Motor neuron (in vitro differentiated cells): ENCODE measurements around the gene KCNAB1. TPM values are rescaled to one million over a fixed set of nuclear protein-coding genes. Genes with fewer than 3 reads are reported as not detected.

Experiments
- ATAC-seq, 8 experiments: fragments of 200-7000 bp; cut with Tn5 transposase; replicated peaks in 6 of 8; 2 replicates each; pipeline ENCODE4 v1.8.0; 2021; ENCODE audit warnings: mild to moderate bottlenecking in 8 of 8, moderate library complexity in 8 of 8
- H3K27ac ChIP-seq, 2 donors: fragments of 250-450 bp; sonication (Bioruptor Pico); 2 replicates each; pipeline ENCODE4 v1.9.0; 2021; ENCODE audit warnings: antibody characterized with exemption in 2 of 2, mild to moderate bottlenecking in 2 of 2, moderate library complexity in 1 of 2
- H3K4me1 ChIP-seq, 2 donors: fragments of 250-450 bp; sonication (Bioruptor Pico); replicated peaks in 1 of 2; 2 replicates each; pipeline ENCODE4 v1.6.1; 2021; ENCODE audit warnings: antibody characterized with exemption in 2 of 2, mild to moderate bottlenecking in 2 of 2, moderate library complexity in 1 of 2
- H3K4me3 ChIP-seq, 5 donors: fragments of 250-450 bp; sonication (Bioruptor Pico); 2 replicates each; pipeline ENCODE4 v1.9.0; 2021; ENCODE audit warnings: antibody characterized with exemption in 5 of 5, mild to moderate bottlenecking in 5 of 5, moderate library complexity in 4 of 5
- WGBS, 10 experiments: fragments of 450-650 bp; shearing (Covaris generic); methylation state at CpG; one replicate each; pipeline ENCODE4 v1.0.0; 2022; 5-methylcytosine and 5-hydroxymethylcytosine counted together
- in situ Hi-C, 9 experiments: fragments of 400-800 bp; cut with MboI; loops; one replicate each; pipeline ENCODE4 v1.15.0; 2021; ENCODE audit warnings: low sequenced_read_pairs in 9 of 9, low pct_unique_long_range_greater_than_20kb in 2 of 9; ENCODE audit not compliant: unreplicated experiment in 9 of 9
- total RNA-seq, 8 experiments: library from RNA; unstranded; fragments of 300-600 nt; gene quantifications; 2 replicates each; pipeline versions ENCODE4 v1.2.3 to v1.2.4, GENCODE V29; 2022

Gene KCNAB1
- total RNA-seq, 8 experiments from 2014 or later, result 1.7 to 4.8 (median 2.8) TPM

DNA sequence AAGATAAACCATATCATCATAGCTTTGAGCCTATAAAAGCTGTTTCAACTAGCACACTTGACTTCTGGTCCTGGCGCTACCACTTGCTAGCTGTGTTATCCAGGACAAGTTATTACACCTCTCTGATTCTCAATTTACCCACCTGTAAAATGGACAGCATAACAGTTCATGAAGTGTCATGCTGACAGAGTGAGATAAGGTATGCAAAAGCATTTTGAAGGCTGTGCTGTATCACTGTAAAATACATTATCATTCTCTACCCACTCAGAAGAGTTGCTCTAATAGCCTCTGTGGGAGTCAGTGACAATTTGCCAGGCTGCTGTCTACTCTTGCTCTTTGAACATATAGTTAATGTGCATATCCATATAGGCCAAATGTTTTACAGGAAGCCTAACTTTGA lies 341.5 kb downstream of the KCNAB1 start:
- no peak for ATAC-seq
- WGBS, 10 experiments, result 57 to 100% (median 89%) methylated on average over 1 of the region's 1 CpG; no CpG with 5 or more reads in 3 of the 10 experiments
- H3K4me3 ChIP-seq, result no peak overlapping the region
- no peak overlapping the region for H3K27ac ChIP-seq
- in situ Hi-C loops, result no loop called here
- no peaks in the 10 kb centered on the region for H3K4me1 ChIP-seq

GRCh38 chr3:156463123-156463522 lies 342.7 kb downstream of the KCNAB1 start:
- Histone ChIP-seq H3K27ac (no peak overlapping the region), H3K4me1 (no peaks in the 10 kb centered on the region), H3K4me3 (no peak overlapping the region)
- WGBS, 10 experiments, result 33 to 68% (median 50%) methylated on average over 1 to 5 of the region's 5 CpGs; no CpG with 5 or more reads in 1 of the 10 experiments
- in situ Hi-C loops, result no loop called here
- no peak for ATAC-seq

GRCh38 chr3:156465194-156465593 lies 344.8 kb downstream of the KCNAB1 start:
- no peak overlapping the region for H3K27ac ChIP-seq
- ATAC-seq, result no peak
- in situ Hi-C loops, result no loop called here
- no peaks in the 10 kb centered on the region for H3K4me1 ChIP-seq
- 14 to 92% (median 60%) methylated on average over 1 to 2 of the region's 3 CpGs; no CpG with 5 or more reads in 1 of the 10 experiments for WGBS, 10 experiments
- no peak overlapping the region for H3K4me3 ChIP-seq

- in situ Hi-C loops, result no loop called here
- no peaks in the 10 kb centered on the region for H3K4me1 ChIP-seq
- no peak for ATAC-seq
- H3K27ac ChIP-seq, result no peak overlapping the region
- no peak overlapping the region for H3K4me3 ChIP-seq
Observed at GRCh38 chr3:156469456-156469855, 349.1 kb downstream of the KCNAB1 start.

GRCh38 chr3:156471431-156471830 lies 351.1 kb downstream of the KCNAB1 start:
- in situ Hi-C loops, result no loop called here
- Histone ChIP-seq H3K4me3 (no peak overlapping the region), H3K4me1 (no peaks in the 10 kb centered on the region), H3K27ac (no peak overlapping the region)
- WGBS, 10 experiments, result 50 to 100% (median 83%) methylated on average over 1 to 3 of the region's 3 CpGs; no CpG with 5 or more reads in 1 of the 10 experiments
- ATAC-seq, result no peak

DNA sequence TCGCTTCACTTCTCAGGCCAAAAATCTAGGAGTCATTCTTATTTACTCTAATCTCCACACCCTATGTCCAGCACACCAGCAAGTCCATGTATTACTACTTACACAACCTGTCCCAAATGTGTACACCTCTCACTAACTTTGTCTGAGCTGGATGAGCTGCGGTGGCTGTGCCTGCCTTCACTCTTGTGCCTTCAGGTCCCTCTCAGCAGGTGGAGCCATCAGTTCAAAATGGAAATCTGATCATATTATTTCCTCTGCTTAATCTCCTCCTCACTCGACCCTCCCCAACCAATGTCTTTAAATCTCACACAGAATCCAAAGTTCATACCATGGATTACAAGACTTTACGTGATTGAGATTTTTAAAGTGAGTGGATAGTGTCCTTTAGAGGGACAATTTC lies 351.8 kb downstream of the KCNAB1 start:
- no peaks in the 10 kb centered on the region for H3K4me1 ChIP-seq
- in situ Hi-C loops, result no loop called here
- no peak overlapping the region for H3K27ac ChIP-seq
- no peak for ATAC-seq
- H3K4me3 ChIP-seq, result no peak overlapping the region
- 57 to 100% (median 83%) methylated on average over 2 to 4 of the region's 4 CpGs; no CpG with 5 or more reads in 5 of the 10 experiments for WGBS, 10 experiments

- WGBS, 10 experiments, result 67 to 100% (median 87%) methylated on average over 1 to 5 of the region's 5 CpGs; no CpG with 5 or more reads in 2 of the 10 experiments
- no peak for ATAC-seq
- in situ Hi-C loops, result no loop called here
- no peak overlapping the region for H3K4me3 ChIP-seq
- H3K4me1 ChIP-seq, result no peaks in the 10 kb centered on the region
- no peak overlapping the region for H3K27ac ChIP-seq
Observed at GRCh38 chr3:156472684-156473083, 352.3 kb downstream of the KCNAB1 start.

DNA sequence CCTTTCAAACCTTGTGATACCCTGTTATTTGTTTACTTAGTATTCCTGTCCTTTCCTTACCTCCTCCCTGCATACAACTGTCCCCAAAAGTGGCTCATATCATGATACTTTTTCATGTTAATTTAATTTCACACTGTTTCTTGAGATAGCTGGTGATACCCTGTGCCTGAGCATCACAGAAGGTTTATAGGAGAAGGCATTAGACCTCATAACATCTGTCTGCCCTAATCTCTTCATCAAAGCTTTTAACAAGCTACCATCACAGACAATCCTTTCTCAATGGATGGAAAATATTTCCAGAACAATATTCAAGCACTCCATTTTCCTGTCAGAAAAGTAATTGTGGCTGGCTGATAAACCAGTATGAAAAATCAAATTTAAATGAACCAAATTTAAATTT lies 353.0 kb downstream of the KCNAB1 start:
- Histone ChIP-seq H3K4me1 (no peaks in the 10 kb centered on the region), H3K27ac (no peak overlapping the region), H3K4me3 (no peak overlapping the region)
- ATAC-seq, result no peak
- in situ Hi-C loops, result no loop called here

GRCh38 chr3:156474560-156475389 lies 354.4 kb downstream of the KCNAB1 start:
- peak in 3 of 8 experiments; percentile 28 to 63 (median 55) for ATAC-seq
- Histone ChIP-seq H3K27ac (no peak overlapping the region), H3K4me1 (no peaks in the 10 kb centered on the region), H3K4me3 (peak overlapping the region in 1 of 5 donors; percentile 7)
- WGBS, 10 experiments, result 34 to 77% (median 55%) methylated on average over 3 to 12 of the region's 12 CpGs
- in situ Hi-C loops, result no loop called here

- 60 to 93% (median 80%) methylated on average over 1 of the region's 1 CpG; no CpG with 5 or more reads in 5 of the 10 experiments for WGBS, 10 experiments
- Histone ChIP-seq H3K4me1 (no peaks in the 10 kb centered on the region), H3K4me3 (no peak overlapping the region), H3K27ac (no peak overlapping the region)
- ATAC-seq, result peak in 1 of 8 experiments; percentile 60
- in situ Hi-C loops, result no loop called here
Observed at GRCh38 chr3:156477323-156477722, 356.9 kb downstream of the KCNAB1 start.

GRCh38 chr3:156478891-156479290 lies 358.5 kb downstream of the KCNAB1 start:
- no peak overlapping the region for H3K4me3 ChIP-seq
- H3K27ac ChIP-seq, result no peak overlapping the region
- no peak for ATAC-seq
- in situ Hi-C loops, result no loop called here
- no peaks in the 10 kb centered on the region for H3K4me1 ChIP-seq
- 50 to 100% (median 80%) methylated on average over 1 to 2 of the region's 2 CpGs for WGBS, 10 experiments

- no peak for ATAC-seq
- WGBS, 10 experiments, result 0 to 89% (median 43%) methylated on average over 1 of the region's 1 CpG; no CpG with 5 or more reads in 3 of the 10 experiments
- no peak overlapping the region for H3K27ac ChIP-seq
- no peaks in the 10 kb centered on the region for H3K4me1 ChIP-seq
- in situ Hi-C loops, result no loop called here
- H3K4me3 ChIP-seq, result no peak overlapping the region
Observed at GRCh38 chr3:156479604-156480003, 359.2 kb downstream of the KCNAB1 start.

DNA sequence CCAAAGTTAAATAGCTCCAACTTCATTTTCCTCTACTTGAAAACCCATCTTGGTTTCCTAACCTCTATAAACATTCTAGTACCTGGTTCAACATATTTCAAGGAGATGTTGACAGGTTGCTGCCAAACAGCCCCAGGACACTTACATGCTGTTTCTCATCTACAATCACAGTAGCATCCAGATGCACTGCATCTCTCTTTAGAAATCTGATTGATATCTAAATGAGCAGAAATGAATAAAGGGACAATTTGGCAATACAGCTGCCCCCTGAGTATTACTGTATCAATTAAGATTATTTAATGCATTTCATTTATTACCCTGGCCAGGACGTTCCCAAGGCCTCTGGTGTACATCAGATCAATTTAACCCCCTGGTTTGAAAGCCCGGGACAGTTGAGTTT lies 360.6 kb downstream of the KCNAB1 start:
- Histone ChIP-seq H3K4me1 (no peaks in the 10 kb centered on the region), H3K4me3 (no peak overlapping the region), H3K27ac (no peak overlapping the region)
- no peak for ATAC-seq
- 32 to 100% (median 75%) methylated on average over 1 to 2 of the region's 2 CpGs; no CpG with 5 or more reads in 1 of the 10 experiments for WGBS, 10 experiments
- in situ Hi-C loops, result no loop called here

GRCh38 chr3:156483002-156483401 lies 362.6 kb downstream of the KCNAB1 start:
- in situ Hi-C loops, result no loop called here
- ATAC-seq, result no peak
- 67 to 100% (median 100%) methylated on average over 1 to 3 of the region's 3 CpGs; no CpG with 5 or more reads in 3 of the 10 experiments for WGBS, 10 experiments
- H3K4me3 ChIP-seq, result no peak overlapping the region
- no peaks in the 10 kb centered on the region for H3K4me1 ChIP-seq
- H3K27ac ChIP-seq, result no peak overlapping the region
